Fibroblast of lung (primary cell): ENCODE measurements around the gene MRTFA. TPM values are rescaled to one million over a fixed set of nuclear protein-coding genes. Genes with fewer than 3 reads are reported as not detected.

Source experiments
- DNase-seq, 2 donors: peaks; one replicate each; pipeline versions ENCODE4 v3.0.0 to v3.0.0-alpha.2; 2010; ENCODE audit warnings: low read depth in 2 of 2
- H2AFZ ChIP-seq: 2 replicates; pipeline ENCODE4 v1.5.1; 2012; ENCODE audit warnings: low read length, control low read depth, inconsistent platforms
- H3K27ac ChIP-seq: 2 replicates; pipeline ENCODE4 v1.5.1; 2011; ENCODE audit warnings: low read length, control low read depth; ENCODE audit not compliant: insufficient read depth
- H3K27me3 ChIP-seq: 2 replicates; pipeline ENCODE4 v1.5.1; 2011; ENCODE audit warnings: mild to moderate bottlenecking, low read length; ENCODE audit not compliant: control insufficient read depth, insufficient read depth
- H3K36me3 ChIP-seq: 2 replicates; pipeline ENCODE4 v1.5.1; 2011; ENCODE audit warnings: low read length; ENCODE audit not compliant: control insufficient read depth, insufficient read depth
- H3K4me1 ChIP-seq: 2 replicates; pipeline ENCODE4 v1.5.1; 2011; ENCODE audit warnings: low read length; ENCODE audit not compliant: control insufficient read depth, insufficient read depth; ENCODE audit errors: extremely low read depth
- H3K4me2 ChIP-seq: 2 replicates; pipeline ENCODE4 v1.5.1; 2011; ENCODE audit warnings: low read length, control low read depth; ENCODE audit not compliant: insufficient read depth; ENCODE audit errors: extremely low read depth
- H3K4me3 ChIP-seq, 4 experiments: fragments of 200-600 bp in 1 of 4; sonication (generic) in 1 of 4; replicated peaks in 1 of 4; 2 replicates each; pipeline ENCODE4 v1.5.1; 2011 to 2016; ENCODE audit warnings: low read length in 4 of 4, low read depth in 3 of 4, mild to moderate bottlenecking in 3 of 4, control low read depth in 2 of 4, inconsistent platforms in 1 of 4, mixed read lengths in 1 of 4; ENCODE audit not compliant: insufficient read depth in 1 of 4; ENCODE audit errors: control extremely low read depth in 1 of 4
- H3K79me2 ChIP-seq: 2 replicates; pipeline ENCODE4 v1.5.1; 2012; ENCODE audit warnings: mild to moderate bottlenecking, low read length, inconsistent platforms; ENCODE audit not compliant: control insufficient read depth, insufficient read depth
- H3K9ac ChIP-seq: 2 replicates; pipeline ENCODE4 v1.5.1; 2011; ENCODE audit warnings: mild to moderate bottlenecking, low read length, control low read depth; ENCODE audit not compliant: insufficient read depth
- H3K9me3 ChIP-seq: 2 replicates; pipeline ENCODE4 v1.5.1; 2012; ENCODE audit warnings: low read depth, low read length; ENCODE audit not compliant: control insufficient read depth, insufficient read depth
- H4K20me1 ChIP-seq: 2 replicates; pipeline ENCODE4 v1.5.1; 2011; ENCODE audit warnings: low read length; ENCODE audit not compliant: control insufficient read depth, insufficient read depth; ENCODE audit errors: extremely low read depth
- CTCF ChIP-seq, 2 donors: IDR thresholded peaks in 1 of 2; conservative IDR thresholded peaks in 1 of 2; 1 replicate in 1 of 2; 2 replicates in 1 of 2; pipeline ENCODE4 v1.5.1; 2011 to 2012; ENCODE audit warnings: low read length in 2 of 2, control low read depth in 1 of 2, inconsistent platforms in 1 of 2, low read depth in 1 of 2, mild to moderate bottlenecking in 1 of 2
- EZH2 ChIP-seq: IDR thresholded peaks from 2 replicates; pipeline ENCODE4 v1.5.1; 2012; ENCODE audit warnings: low read length, control low read depth, mild to moderate bottlenecking; ENCODE audit errors: missing control alignments
- polyA plus RNA-seq, 2 donors: library from polyadenylated mRNA; depleted of rRNA in 1 of 2; stranded (reverse) in 1 of 2; unstranded in 1 of 2; fragments of >200 nt; gene quantifications; 2 replicates each; pipeline ENCODE4 v1.2.1, GENCODE V29; 2011 to 2012; ENCODE audit warnings: missing spikeins in 1 of 2
- total RNA-seq: library from RNA; depleted of rRNA; stranded (reverse); fragments of >200 nt; gene quantifications from 2 replicates; pipeline ENCODE4 v1.2.1, GENCODE V29; 2014

The MRTFA gene
- total and polyA plus RNA-seq, 2 donors (not counting 1 experiment from before 2014, with no cell fraction given): 7.6 to 23.0 TPM

GRCh38 chr22:40368836-40369235 lies 267.7 kb downstream of the MRTFA start:
- Histone ChIP-seq H4K20me1 (no peaks in the 10 kb centered on the region), H3K79me2 (peaks cover 6% of the 10 kb centered on the region), H2AFZ (no peak overlapping the region), H3K4me1 (no peaks in the 10 kb centered on the region), H3K4me2 (no peak overlapping the region), H3K27ac (no peak overlapping the region), H3K9me3 (no peaks in the 10 kb centered on the region), H3K9ac (no peak overlapping the region), H3K36me3 (peaks cover 11% of the 10 kb centered on the region), H3K4me3 (no peak overlapping the region), H3K27me3 (no peaks in the 10 kb centered on the region)
- TF ChIP-seq CTCF (conservative IDR thresholded peaks at IDR 0.05 in 1 of 2, IDR thresholded peaks at IDR 0.05 in 1 of 2; ENCODE audit: low read depth in 1 of 2, low read length in 2 of 2) (no peak), EZH2 (no peak)
- no peak for DNase-seq

GRCh38 chr22:40368016-40368415 lies 268.5 kb downstream of the MRTFA start:
- Histone ChIP-seq H3K27ac (no peak overlapping the region), H2AFZ (no peak overlapping the region), H3K4me2 (no peak overlapping the region), H3K27me3 (no peaks in the 10 kb centered on the region), H3K9ac (no peak overlapping the region), H3K4me1 (no peaks in the 10 kb centered on the region), H3K4me3 (no peak overlapping the region), H3K36me3 (peaks cover 11% of the 10 kb centered on the region), H3K79me2 (peaks cover 6% of the 10 kb centered on the region), H3K9me3 (no peaks in the 10 kb centered on the region), H4K20me1 (no peaks in the 10 kb centered on the region)
- TF ChIP-seq CTCF (conservative IDR thresholded peaks at IDR 0.05 in 1 of 2, IDR thresholded peaks at IDR 0.05 in 1 of 2; ENCODE audit: low read depth in 1 of 2, low read length in 2 of 2): no peak
- no peak for TF ChIP-seq EZH2
- no peak for DNase-seq

- Histone ChIP-seq H3K9ac (no peak overlapping the region), H3K4me2 (no peak overlapping the region), H3K27me3 (no peaks in the 10 kb centered on the region), H3K79me2 (peaks cover 5% of the 10 kb centered on the region), H3K27ac (no peak overlapping the region), H3K4me3 (no peak overlapping the region), H3K4me1 (no peaks in the 10 kb centered on the region), H3K9me3 (no peaks in the 10 kb centered on the region), H2AFZ (no peak overlapping the region), H3K36me3 (peaks cover 18% of the 10 kb centered on the region), H4K20me1 (no peaks in the 10 kb centered on the region)
- DNase-seq: no peak
- no peak for TF ChIP-seq CTCF (conservative IDR thresholded peaks at IDR 0.05 in 1 of 2, IDR thresholded peaks at IDR 0.05 in 1 of 2; ENCODE audit: low read depth in 1 of 2, low read length in 2 of 2)
- no peak for TF ChIP-seq EZH2
These were observed 269.2 kb downstream of the MRTFA start for GRCh38 chr22:40367342-40367741.
